ENCODE results near the gene TMCO1.
"Not testable (repeated sequence)": the region's sequence is repeated elsewhere in the genome, so short reads cannot be mapped to it uniquely, and the experiment has no call there.

TMCO1 gene

DNA sequence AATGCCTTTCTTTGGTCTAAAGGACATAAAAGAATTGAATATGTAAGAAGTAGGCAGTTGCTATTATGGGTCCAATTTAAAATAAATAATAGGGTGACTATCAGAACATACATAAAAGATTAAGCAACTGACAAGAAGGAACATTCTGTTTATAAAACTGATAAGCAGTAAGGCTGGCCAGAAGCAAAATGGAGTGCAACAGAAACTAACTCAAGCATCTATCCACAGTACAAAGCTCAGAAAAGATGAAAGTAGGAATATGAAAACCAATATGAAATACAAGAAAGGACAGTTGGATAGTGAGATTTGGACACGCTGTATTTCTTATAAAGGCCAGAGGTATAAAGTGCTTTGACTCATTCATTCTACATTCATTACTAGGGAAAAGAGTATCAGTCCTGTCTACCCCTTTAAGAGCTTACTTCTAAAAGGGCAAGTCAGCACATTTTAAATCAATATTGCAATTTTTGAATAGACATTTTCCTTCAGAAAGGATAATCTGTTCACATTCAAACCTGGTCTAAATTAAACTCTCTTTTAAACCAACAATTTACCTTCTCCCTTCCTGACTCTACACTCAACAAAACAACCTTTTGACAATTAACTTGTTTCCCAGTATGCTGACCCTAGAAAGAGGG lies 84.7 kb downstream of the TMCO1 start:
- no peak for DNase-seq

- DNase-seq = not testable (repeated sequence)
Measured at GRCh38 chr1:165680773-165681172, 87.9 kb downstream of the TMCO1 start.

GRCh38 chr1:165680303-165680702 lies 88.4 kb downstream of the TMCO1 start:
- no peak for DNase-seq

GRCh38 chr1:165679282-165680036 lies 89.2 kb downstream of the TMCO1 start:
- no peak for DNase-seq

GRCh38 chr1:165678509-165678908 lies 90.2 kb downstream of the TMCO1 start:
- DNase-seq = no peak
